HCT116 (cell line): ENCODE measurements around the gene PRSS56. TPM values are rescaled to one million over a fixed set of nuclear protein-coding genes. Genes with fewer than 3 reads are reported as not detected.

ENCODE experiments used
- ATAC-seq: fragments of 200-7000 bp; cut with Tn5 transposase; 2 replicates; pipeline ENCODE4 v1.9.1; 2020; ENCODE audit warnings: mild to moderate bottlenecking, moderate library complexity
- BruUV-seq: library from RNA; stranded (reverse); fragments of 400-500 nt; replicated peaks from 2 replicates; lab custom pipeline; 2021; lab: Mats Ljungman, UMichigan
- CTCF ChIA-PET: fragments of 300-600 bp; sonication (Branson Sonifier 250); formaldehyde crosslinking; loops from one replicate; lab custom pipeline; 2021; ENCODE audit warnings: antibody characterized with exemption; lab: Charles Lee
- POLR2A ChIA-PET: fragments of 300-600, 350-600 bp; sonication (Branson Sonifier 250); formaldehyde crosslinking; loops from one replicate; lab custom pipeline; 2021; ENCODE audit warnings: antibody characterized with exemption; lab: Charles Lee
- RAD21 ChIA-PET, 2 experiments: fragments of 300-600 bp; sonication (Branson Sonifier 250); formaldehyde crosslinking; loops; one replicate each; lab custom pipeline; 2023; ENCODE audit warnings: low total read pairs in 2 of 2; ENCODE audit not compliant: uncharacterized antibody in 2 of 2, unreplicated experiment in 2 of 2, low non-redundant PET in 1 of 2; lab: Charles Lee
- DNase-seq: peaks from one replicate; pipeline ENCODE4 v3.0.0-alpha.2; 2010; ENCODE audit warnings: low read depth, low spot score
- H2AFZ ChIP-seq: fragments of 200-600 bp; shearing (Covaris generic), sonication (generic); 2 replicates; pipeline ENCODE4 v1.6.1; 2017; ENCODE audit warnings: low read depth, mixed run types, mixed read lengths, antibody characterized with exemption, low read length; ENCODE audit not compliant: poor library complexity, severe bottlenecking
- H3K27ac ChIP-seq: 2 replicates; pipeline ENCODE4 v1.5.1; 2012; ENCODE audit warnings: low read depth, low read length
- H3K27me3 ChIP-seq: fragments of 200-600 bp; sonication (generic); 2 replicates; pipeline ENCODE4 v1.6.1; 2016; ENCODE audit warnings: mixed run types, low read length, mixed read lengths; ENCODE audit not compliant: insufficient read depth
- H3K36me3 ChIP-seq, 2 experiments: fragments of 200-500 bp in 1 of 2; fragments of 200-600 bp in 1 of 2; sonication (Bioruptor generic) in 1 of 2; sonication (generic) in 1 of 2; 2 replicates each; pipeline versions ENCODE4 v1.5.1 to v1.6.1; 2014 to 2016; ENCODE audit warnings: low read length in 2 of 2, inconsistent platforms in 1 of 2, mixed read lengths in 1 of 2, mixed run types in 1 of 2; ENCODE audit not compliant: insufficient read depth in 2 of 2, control insufficient read depth in 1 of 2
- H3K4me1 ChIP-seq, 2 experiments: fragments of 200-600 bp in 1 of 2; sonication (generic) in 1 of 2; 2 replicates each; pipeline versions ENCODE4 v1.5.1 to v1.6.1; 2012 to 2017; ENCODE audit warnings: low read length in 2 of 2, inconsistent platforms in 1 of 2, mild to moderate bottlenecking in 1 of 2, mixed read lengths in 1 of 2, mixed run types in 1 of 2, moderate library complexity in 1 of 2; ENCODE audit not compliant: insufficient read depth in 2 of 2, control insufficient read depth in 1 of 2
- H3K4me2 ChIP-seq: fragments of 200-600 bp; sonication (generic); 2 replicates; pipeline ENCODE4 v1.6.1; 2017; ENCODE audit warnings: mixed run types, low read length, mixed read lengths
- H3K4me3 ChIP-seq, 2 experiments: fragments of 200-600 bp in 1 of 2; sonication (generic) in 1 of 2; replicated peaks in 1 of 2; 2 replicates each; pipeline ENCODE4 v1.5.1; 2011 to 2016; ENCODE audit warnings: low read length in 2 of 2, control low read depth in 1 of 2, low read depth in 1 of 2, mild to moderate bottlenecking in 1 of 2, mixed read lengths in 1 of 2, mixed run types in 1 of 2
- H3K79me2 ChIP-seq: fragments of 200-600 bp; sonication (generic); 2 replicates; pipeline ENCODE4 v1.6.1; 2017; ENCODE audit warnings: mild to moderate bottlenecking, mixed run types, low read length, moderate library complexity, mixed read lengths; ENCODE audit not compliant: insufficient read depth
- H3K9ac ChIP-seq: fragments of 200-600 bp; sonication (generic); 2 replicates; pipeline ENCODE4 v1.6.1; 2016; ENCODE audit warnings: low read length, mixed read lengths
- H3K9me2 ChIP-seq: fragments of 200-600 bp; sonication (generic), shearing (Covaris generic); 2 replicates; pipeline ENCODE4 v1.6.1; 2017; ENCODE audit warnings: mixed run types, mild to moderate bottlenecking, moderate library complexity; ENCODE audit not compliant: insufficient read depth
- H3K9me3 ChIP-seq, 2 experiments: fragments of 200-500 bp in 1 of 2; fragments of 200-600 bp in 1 of 2; sonication (Bioruptor generic) in 1 of 2; sonication (generic) in 1 of 2; 2 replicates each; pipeline ENCODE4 v1.6.1; 2014 to 2017; ENCODE audit warnings: low read length in 2 of 2, mixed read lengths in 2 of 2, inconsistent platforms in 1 of 2, low read depth in 1 of 2, mild to moderate bottlenecking in 1 of 2, mixed run types in 1 of 2, moderate library complexity in 1 of 2; ENCODE audit not compliant: control insufficient read depth in 1 of 2, insufficient read depth in 1 of 2
- H4K20me1 ChIP-seq: fragments of 200-600 bp; sonication (generic), shearing (Covaris generic); 2 replicates; pipeline ENCODE4 v1.6.1; 2017; ENCODE audit warnings: mixed run types, mild to moderate bottlenecking, moderate library complexity; ENCODE audit not compliant: insufficient read depth
- CBX3 ChIP-seq: IDR thresholded peaks from 2 replicates; pipeline ENCODE4 v1.6.1; 2012; ENCODE audit warnings: low read depth
- CEBPB ChIP-seq: IDR thresholded peaks from 2 replicates; pipeline ENCODE4 v1.6.1; 2012; ENCODE audit warnings: low read depth
- CTCF ChIP-seq, 3 experiments: fragments of 200-600 bp in 1 of 3; sonication (generic) in 1 of 3; IDR thresholded peaks in 2 of 3; conservative IDR thresholded peaks in 1 of 3; 2 replicates each; pipeline ENCODE4 v1.5.1; 2012 to 2017; ENCODE audit warnings: low read depth in 2 of 3, low read length in 2 of 3, antibody characterized with exemption in 1 of 3, borderline replicate concordance in 1 of 3, control low read depth in 1 of 3, mild to moderate bottlenecking in 1 of 3, mixed read lengths in 1 of 3, mixed run types in 1 of 3, moderate library complexity in 1 of 3; ENCODE audit not compliant: insufficient read depth in 1 of 3
- EGR1 ChIP-seq: IDR thresholded peaks from 2 replicates; pipeline ENCODE4 v1.6.1; 2012; ENCODE audit warnings: low read depth
- ELF1 ChIP-seq: IDR thresholded peaks from 2 replicates; pipeline ENCODE4 v1.6.1; 2012; ENCODE audit warnings: low read depth, borderline replicate concordance
- EZH2 ChIP-seq: fragments of 200-600 bp; sonication (generic); IDR thresholded peaks from 2 replicates; pipeline ENCODE4 v1.6.1; 2017; ENCODE audit warnings: antibody characterized with exemption, mixed run types
- FOSL1 ChIP-seq: IDR thresholded peaks from 2 replicates; pipeline ENCODE4 v1.6.1; 2012; ENCODE audit warnings: low read depth
- POLR2AphosphoS5 ChIP-seq: IDR thresholded peaks from 2 replicates; pipeline ENCODE4 v1.6.1; 2011; ENCODE audit warnings: mild to moderate bottlenecking, low read depth, low read length, moderate library complexity
- RAD21 ChIP-seq: IDR thresholded peaks from 2 replicates; pipeline ENCODE4 v1.6.1; 2012; ENCODE audit warnings: low read depth, mild to moderate bottlenecking
- REST ChIP-seq: IDR thresholded peaks from 2 replicates; pipeline ENCODE4 v1.6.1; 2012; ENCODE audit warnings: low read depth
- SIN3A ChIP-seq: IDR thresholded peaks from 2 replicates; pipeline ENCODE4 v1.6.1; 2012; ENCODE audit warnings: low read depth
- SP1 ChIP-seq: IDR thresholded peaks from 2 replicates; pipeline ENCODE4 v1.6.1; 2012; ENCODE audit warnings: low read depth
- SRF ChIP-seq: IDR thresholded peaks from 2 replicates; pipeline ENCODE4 v1.6.1; 2012; ENCODE audit warnings: low read depth
- YY1 ChIP-seq: IDR thresholded peaks from 2 replicates; pipeline ENCODE4 v1.6.1; 2011; ENCODE audit warnings: low read length, low read depth, moderate library complexity, mild to moderate bottlenecking; ENCODE audit not compliant: insufficient replicate concordance; ENCODE audit errors: extremely low read depth
- ZFX ChIP-seq: fragments of 450-650 bp; IDR thresholded peaks from 2 replicates; pipeline ENCODE4 v1.6.1; 2017
- ZNF274 ChIP-seq: fragments of 200-500 bp; sonication (Bioruptor generic); IDR thresholded peaks from 2 replicates; pipeline ENCODE4 v1.6.1; 2014; ENCODE audit warnings: mild to moderate bottlenecking, low read depth, low read length, inconsistent platforms
- intact Hi-C: fragments of 100-400 bp; cut with micrococcal nuclease; formaldehyde crosslinking; loops from 2 replicates; pipeline ENCODE4 v1.10.0; 2022
- total RNA-seq: library from RNA; stranded (reverse); gene quantifications from one replicate; pipeline ENCODE4 v1.2.1, GENCODE V29; 2021; ENCODE audit not compliant: unreplicated experiment
- TF ChIP-seq, protein P1 (sequence below): IDR thresholded peaks from 2 replicates; pipeline ENCODE4 v1.6.1; 2011; ENCODE audit warnings: mild to moderate bottlenecking, low read length, moderate library complexity; ENCODE audit not compliant: insufficient replicate concordance; ENCODE audit errors: extremely low read depth
- TF ChIP-seq, protein P2 (sequence below): IDR thresholded peaks from 2 replicates; pipeline ENCODE4 v1.6.1; 2012

Gene PRSS56
- total RNA-seq, 1 experiment from 2014 or later = not detected

- Histone ChIP-seq H3K79me2 (no peaks in the 10 kb centered on the region), H3K4me2 (no peak overlapping the region), H3K36me3 (no peaks in the 10 kb centered on the region), H3K27ac (no peak overlapping the region), H3K4me1 (0 out of 4 replicates have a peak, but pooled peaks cover 0 to 4% of the 10 kb centered on the region in 2 experiments), H3K9me2 (no peaks in the 10 kb centered on the region), H3K9ac (no peak overlapping the region), H4K20me1 (no peaks in the 10 kb centered on the region), H2AFZ (no peak overlapping the region), H3K9me3 (no peaks in the 10 kb centered on the region), H3K4me3 (no peak overlapping the region), H3K27me3 (no peaks in the 10 kb centered on the region)
- no peak for TF ChIP-seq SIN3A
- no peak for TF ChIP-seq RAD21
- TF ChIP-seq POLR2AphosphoS5 = no peak
- no peak for TF ChIP-seq CTCF (IDR thresholded peaks at IDR 0.05 in 2 of 3, conservative IDR thresholded peaks at IDR 0.05 in 1 of 3; ENCODE audit: borderline replicate concordance in 1 of 3, insufficient read depth in 1 of 3, low read depth in 2 of 3, low read length in 2 of 3)
- TF ChIP-seq, protein P1, sequence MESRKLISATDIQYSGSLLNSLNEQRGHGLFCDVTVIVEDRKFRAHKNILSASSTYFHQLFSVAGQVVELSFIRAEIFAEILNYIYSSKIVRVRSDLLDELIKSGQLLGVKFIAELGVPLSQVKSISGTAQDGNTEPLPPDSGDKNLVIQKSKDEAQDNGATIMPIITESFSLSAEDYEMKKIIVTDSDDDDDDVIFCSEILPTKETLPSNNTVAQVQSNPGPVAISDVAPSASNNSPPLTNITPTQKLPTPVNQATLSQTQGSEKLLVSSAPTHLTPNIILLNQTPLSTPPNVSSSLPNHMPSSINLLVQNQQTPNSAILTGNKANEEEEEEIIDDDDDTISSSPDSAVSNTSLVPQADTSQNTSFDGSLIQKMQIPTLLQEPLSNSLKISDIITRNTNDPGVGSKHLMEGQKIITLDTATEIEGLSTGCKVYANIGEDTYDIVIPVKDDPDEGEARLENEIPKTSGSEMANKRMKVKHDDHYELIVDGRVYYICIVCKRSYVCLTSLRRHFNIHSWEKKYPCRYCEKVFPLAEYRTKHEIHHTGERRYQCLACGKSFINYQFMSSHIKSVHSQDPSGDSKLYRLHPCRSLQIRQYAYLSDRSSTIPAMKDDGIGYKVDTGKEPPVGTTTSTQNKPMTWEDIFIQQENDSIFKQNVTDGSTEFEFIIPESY = no peak
- TF ChIP-seq ZNF274 = no peak
- TF ChIP-seq EZH2 = no peak
- TF ChIP-seq, protein P2, sequence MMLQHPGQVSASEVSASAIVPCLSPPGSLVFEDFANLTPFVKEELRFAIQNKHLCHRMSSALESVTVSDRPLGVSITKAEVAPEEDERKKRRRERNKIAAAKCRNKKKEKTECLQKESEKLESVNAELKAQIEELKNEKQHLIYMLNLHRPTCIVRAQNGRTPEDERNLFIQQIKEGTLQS = no peak
- TF ChIP-seq SP1 = no peak
- no peak for TF ChIP-seq YY1
- no peak for TF ChIP-seq EGR1
- no peak for TF ChIP-seq ELF1
- no peak for TF ChIP-seq ZFX
- no peak for TF ChIP-seq CBX3
- no peak for TF ChIP-seq FOSL1
- TF ChIP-seq SRF = no peak
- no peak for TF ChIP-seq REST
- no peak for TF ChIP-seq CEBPB
- no TSS peak for BruUV-seq
- intact Hi-C loops = no loop called here
- DNase-seq = no peak
- no peak for ATAC-seq
- POLR2A ChIA-PET = no interaction called here
- RAD21 ChIA-PET = no interaction called here
- CTCF ChIA-PET = interaction anchor here (0.6 kb wide), 1 partner anchor 11 kb away, joined by 3 read pairs; no protein-coding TSS in a partner anchor
These were observed 29.7 kb upstream of the PRSS56 start for GRCh38 chr2:232490221-232491138.
